ENCODE measurements around the gene HMCN1. TPM values are rescaled to one million over a fixed set of nuclear protein-coding genes. Genes with fewer than 3 reads are reported as not detected.

Gene HMCN1
- total RNA-seq, 2 donors from 2014 or later, result 6.5 to 7.4 TPM

- H3K9me3 Mint-ChIP-seq, result no peaks in the 10 kb centered on the region
- Histone ChIP-seq H3K9ac (ENCODE audit: extremely low read depth, low read length, poor library complexity, severe bottlenecking) (no peak overlapping the region), H3K27me3 (ENCODE audit: control insufficient read depth, insufficient read depth, low read length, poor library complexity, severe bottlenecking) (no peaks in the 10 kb centered on the region), H3K36me3 (ENCODE audit: control insufficient read depth, insufficient read depth, low read length) (no peaks in the 10 kb centered on the region), H3K27ac (ENCODE audit: low read depth, low read length) (no peak overlapping the region), H3K4me3 (ENCODE audit: low read length) (no peak overlapping the region), H3K9me3 (ENCODE audit: control insufficient read depth, low read length) (no peaks in the 10 kb centered on the region), H3K4me1 (ENCODE audit: control insufficient read depth, insufficient read depth, low read length) (no peaks in the 10 kb centered on the region)
- no peak overlapping the region for H3K27ac Mint-ChIP-seq
- no peaks in the 10 kb centered on the region for H3K36me3 Mint-ChIP-seq (ENCODE audit: low read depth)
- H3K4me3 Mint-ChIP-seq, result no peak overlapping the region
- no peaks in the 10 kb centered on the region for H3K27me3 Mint-ChIP-seq (ENCODE audit: insufficient read depth)
- TF ChIP-seq CTCF (conservative IDR thresholded peaks at IDR 0.05), result no peak
- no peaks in the 10 kb centered on the region for H3K4me1 Mint-ChIP-seq
- 67% methylated on average over 1 of the region's 1 CpG; no CpG with 5 or more reads in 1 of the 2 experiments for WGBS, 2 experiments (ENCODE audit: insufficient coverage in 1 of 2, insufficient read length in 1 of 2)
- DNase-seq, result no peak
These were observed 329.0 kb downstream of the HMCN1 start for GRCh38 chr1:186063091-186063657.

GRCh38 chr1:186066411-186066810, 332.2 kb downstream of the HMCN1 start:
- no peak overlapping the region for H3K4me3 ChIP-seq (ENCODE audit: low read length)
- no peaks in the 10 kb centered on the region for H3K9me3 Mint-ChIP-seq
- H3K4me3 Mint-ChIP-seq, result no peak overlapping the region
- H3K4me1 ChIP-seq (ENCODE audit: control insufficient read depth, insufficient read depth, low read length), result no peaks in the 10 kb centered on the region
- DNase-seq, result no peak
- no peak for TF ChIP-seq CTCF (conservative IDR thresholded peaks at IDR 0.05)
- no peaks in the 10 kb centered on the region for H3K9me3 ChIP-seq (ENCODE audit: control insufficient read depth, low read length)
- H3K9ac ChIP-seq (ENCODE audit: extremely low read depth, low read length, poor library complexity, severe bottlenecking), result no peak overlapping the region
- H3K27me3 ChIP-seq (ENCODE audit: control insufficient read depth, insufficient read depth, low read length, poor library complexity, severe bottlenecking), result no peaks in the 10 kb centered on the region
- no peak overlapping the region for H3K27ac Mint-ChIP-seq
- H3K36me3 Mint-ChIP-seq (ENCODE audit: low read depth), result no peaks in the 10 kb centered on the region
- no peaks in the 10 kb centered on the region for H3K4me1 Mint-ChIP-seq
- no peaks in the 10 kb centered on the region for H3K36me3 ChIP-seq (ENCODE audit: control insufficient read depth, insufficient read depth, low read length)
- 85 to 87% methylated on average over 3 of the region's 3 CpGs for WGBS, 2 experiments (ENCODE audit: insufficient coverage in 1 of 2, insufficient read length in 1 of 2)
- no peaks in the 10 kb centered on the region for H3K27me3 Mint-ChIP-seq (ENCODE audit: insufficient read depth)
- H3K27ac ChIP-seq (ENCODE audit: low read depth, low read length), result no peak overlapping the region

- H3K4me1 ChIP-seq (ENCODE audit: control insufficient read depth, insufficient read depth, low read length), result no peaks in the 10 kb centered on the region
- no peak overlapping the region for H3K4me3 Mint-ChIP-seq
- TF ChIP-seq CTCF (conservative IDR thresholded peaks at IDR 0.05), result no peak
- H3K27ac ChIP-seq (ENCODE audit: low read depth, low read length), result no peak overlapping the region
- H3K36me3 Mint-ChIP-seq (ENCODE audit: low read depth), result no peaks in the 10 kb centered on the region
- WGBS, 2 experiments (ENCODE audit: insufficient coverage in 1 of 2, insufficient read length in 1 of 2), result 91% methylated on average over 1 of the region's 1 CpG; no CpG with 5 or more reads in 1 of the 2 experiments
- no peak overlapping the region for H3K4me3 ChIP-seq (ENCODE audit: low read length)
- no peaks in the 10 kb centered on the region for H3K9me3 ChIP-seq (ENCODE audit: control insufficient read depth, low read length)
- no peaks in the 10 kb centered on the region for H3K36me3 ChIP-seq (ENCODE audit: control insufficient read depth, insufficient read depth, low read length)
- no peak overlapping the region for H3K27ac Mint-ChIP-seq
- no peak for DNase-seq
- H3K27me3 Mint-ChIP-seq (ENCODE audit: insufficient read depth), result no peaks in the 10 kb centered on the region
- no peak overlapping the region for H3K9ac ChIP-seq (ENCODE audit: extremely low read depth, low read length, poor library complexity, severe bottlenecking)
- H3K9me3 Mint-ChIP-seq, result no peaks in the 10 kb centered on the region
- no peaks in the 10 kb centered on the region for H3K4me1 Mint-ChIP-seq
- no peaks in the 10 kb centered on the region for H3K27me3 ChIP-seq (ENCODE audit: control insufficient read depth, insufficient read depth, low read length, poor library complexity, severe bottlenecking)
These were observed 339.5 kb downstream of the HMCN1 start for GRCh38 chr1:186073697-186074096.

All from endodermal cell (in vitro differentiated cells).